Measurements from ENCODE around the gene DDX41. TPM values are rescaled to one million over a fixed set of nuclear protein-coding genes. Genes with fewer than 3 reads are reported as not detected.

The DDX41 gene
- total RNA-seq, 1 experiment from 2014 or later = 318 TPM

DNA sequence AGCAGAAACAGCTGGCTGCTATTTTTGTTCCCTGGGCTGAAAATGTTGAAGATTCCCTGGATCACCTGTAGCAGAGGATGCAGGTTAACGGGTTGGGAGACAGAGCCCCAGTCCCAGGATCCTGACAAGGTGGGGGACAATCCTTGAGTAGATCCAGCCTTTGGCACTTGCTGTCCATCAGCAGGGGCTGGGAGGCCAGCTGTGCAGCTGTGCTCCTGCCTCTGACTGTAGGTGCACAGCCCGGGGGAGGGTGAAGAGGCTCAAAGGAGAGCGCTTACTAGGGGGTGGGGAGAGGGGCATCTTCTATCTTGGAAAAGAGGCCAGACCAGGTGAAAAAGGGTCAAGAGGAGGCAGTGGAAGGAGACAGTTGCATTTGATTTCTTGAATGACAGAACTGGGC, 3.5 kb upstream of the DDX41 start:
- H3K9me3 ChIP-seq (ENCODE audit: low read length) = no peaks in the 10 kb centered on the region
- H3K9me2 ChIP-seq (replicated peaks; ENCODE audit: low read length) = no peaks in the 10 kb centered on the region
- no peaks in the 10 kb centered on the region for H3F3A ChIP-seq (ENCODE audit: low read length, unreplicated experiment)
- BruUV-seq (replicated peaks) = no TSS peak
- H3K79me2 ChIP-seq (ENCODE audit: low read length) = peaks cover 30% of the 10 kb centered on the region
- no peak overlapping the region for H3K4me2 ChIP-seq (ENCODE audit: low read length)
- peaks cover 21% of the 10 kb centered on the region for H3K36me3 ChIP-seq (ENCODE audit: low read depth, low read length)
- H3K9ac ChIP-seq (ENCODE audit: low read length) = no peak overlapping the region
- DNase-seq = no peak
- TF ChIP-seq EZH2 (IDR thresholded peaks at IDR 0.05; ENCODE audit: low read length, unreplicated experiment) (no peak), EZH2phosphoT487 (IDR thresholded peaks at IDR 0.05; ENCODE audit: borderline replicate concordance, low read length) (no peak)
- no peak overlapping the region for H2AFZ ChIP-seq (ENCODE audit: low read length)
- intact Hi-C loops (cut with micrococcal nuclease) = no loop called here
- H3K4me1 ChIP-seq (ENCODE audit: insufficient read depth, low read length) = peaks cover 18% of the 10 kb centered on the region
- no peak for ATAC-seq
- POLR2A ChIA-PET (ENCODE audit: unreplicated experiment) = no interaction called here
- H3K27ac ChIP-seq (ENCODE audit: low read length) = no peak overlapping the region
- CTCF ChIA-PET = no interaction called here
- no peaks in the 10 kb centered on the region for H3K27me3 ChIP-seq (ENCODE audit: low read length)
- H3K4me3 ChIP-seq (ENCODE audit: low read length) = no peak overlapping the region
- H4K20me1 ChIP-seq (ENCODE audit: low read length) = no peaks in the 10 kb centered on the region

- Histone ChIP-seq H3K4me2 (ENCODE audit: low read length) (peak overlapping the region; percentile 72; the same call in 1 of the 2 replicates), H4K20me1 (ENCODE audit: low read length) (no peaks in the 10 kb centered on the region), H3K9me2 (replicated peaks; ENCODE audit: low read length) (no peaks in the 10 kb centered on the region), H3K4me3 (ENCODE audit: low read length) (peak overlapping the region; percentile 55; the same call in 1 of the 2 replicates), H3K79me2 (ENCODE audit: low read length) (peaks cover 36% of the 10 kb centered on the region), H3K27ac (ENCODE audit: low read length) (no peak overlapping the region), H3K4me1 (ENCODE audit: insufficient read depth, low read length) (peaks cover 22% of the 10 kb centered on the region), H3K9me3 (ENCODE audit: low read length) (no peaks in the 10 kb centered on the region), H3F3A (ENCODE audit: low read length, unreplicated experiment) (no peaks in the 10 kb centered on the region), H3K27me3 (ENCODE audit: low read length) (no peaks in the 10 kb centered on the region), H2AFZ (ENCODE audit: low read length) (no peak overlapping the region), H3K36me3 (ENCODE audit: low read depth, low read length) (peaks cover 27% of the 10 kb centered on the region), H3K9ac (ENCODE audit: low read length) (no peak overlapping the region)
- BruUV-seq (replicated peaks) = no TSS peak
- DNase-seq (no peak), ATAC-seq (no peak)
- POLR2A ChIA-PET (ENCODE audit: unreplicated experiment) = no interaction called here
- intact Hi-C loops (cut with micrococcal nuclease) = loop anchor here (5.0 kb wide), 1 partner anchor 33 kb away; the partner anchor contains the start of gene FAM193B
- TF ChIP-seq, protein P1, sequence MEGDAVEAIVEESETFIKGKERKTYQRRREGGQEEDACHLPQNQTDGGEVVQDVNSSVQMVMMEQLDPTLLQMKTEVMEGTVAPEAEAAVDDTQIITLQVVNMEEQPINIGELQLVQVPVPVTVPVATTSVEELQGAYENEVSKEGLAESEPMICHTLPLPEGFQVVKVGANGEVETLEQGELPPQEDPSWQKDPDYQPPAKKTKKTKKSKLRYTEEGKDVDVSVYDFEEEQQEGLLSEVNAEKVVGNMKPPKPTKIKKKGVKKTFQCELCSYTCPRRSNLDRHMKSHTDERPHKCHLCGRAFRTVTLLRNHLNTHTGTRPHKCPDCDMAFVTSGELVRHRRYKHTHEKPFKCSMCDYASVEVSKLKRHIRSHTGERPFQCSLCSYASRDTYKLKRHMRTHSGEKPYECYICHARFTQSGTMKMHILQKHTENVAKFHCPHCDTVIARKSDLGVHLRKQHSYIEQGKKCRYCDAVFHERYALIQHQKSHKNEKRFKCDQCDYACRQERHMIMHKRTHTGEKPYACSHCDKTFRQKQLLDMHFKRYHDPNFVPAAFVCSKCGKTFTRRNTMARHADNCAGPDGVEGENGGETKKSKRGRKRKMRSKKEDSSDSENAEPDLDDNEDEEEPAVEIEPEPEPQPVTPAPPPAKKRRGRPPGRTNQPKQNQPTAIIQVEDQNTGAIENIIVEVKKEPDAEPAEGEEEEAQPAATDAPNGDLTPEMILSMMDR (conservative IDR thresholded peaks at IDR 0.05; ENCODE audit: low read depth, low read length) = no peak
- TF ChIP-seq EZH2 (IDR thresholded peaks at IDR 0.05; ENCODE audit: low read length, unreplicated experiment) (no peak), EZH2phosphoT487 (IDR thresholded peaks at IDR 0.05; ENCODE audit: borderline replicate concordance, low read length) (no peak)
- CTCF ChIA-PET = no interaction called here
These were observed 2.9 kb upstream of the DDX41 start for GRCh38 chr5:177519463-177520235.

GRCh38 chr5:177515580-177515979, 1.2 kb downstream of the DDX41 start:
- CTCF ChIA-PET = no interaction called here
- peak overlapping the region; percentile 98 for H3K4me3 ChIP-seq (ENCODE audit: low read length)
- no TSS peak for BruUV-seq (replicated peaks)

More at GRCh38 chr5:177515580-177515979, 1.2 kb downstream of the DDX41 start:
- Histone ChIP-seq H4K20me1 (ENCODE audit: low read length) (no peaks in the 10 kb centered on the region), H3F3A (ENCODE audit: low read length, unreplicated experiment) (no peaks in the 10 kb centered on the region), H3K27ac (ENCODE audit: low read length) (no peak overlapping the region), H3K36me3 (ENCODE audit: low read depth, low read length) (peaks cover 29% of the 10 kb centered on the region), H3K4me2 (ENCODE audit: low read length) (peak overlapping the region; percentile 93), H2AFZ (ENCODE audit: low read length) (no peak overlapping the region), H3K9ac (ENCODE audit: low read length) (peak overlapping the region; percentile 92; the same call in 1 of the 2 replicates), H3K9me2 (replicated peaks; ENCODE audit: low read length) (no peaks in the 10 kb centered on the region), H3K27me3 (ENCODE audit: low read length) (no peaks in the 10 kb centered on the region), H3K9me3 (ENCODE audit: low read length) (no peaks in the 10 kb centered on the region), H3K79me2 (ENCODE audit: low read length) (peaks cover 45% of the 10 kb centered on the region), H3K4me1 (ENCODE audit: insufficient read depth, low read length) (peaks cover 22% of the 10 kb centered on the region)
- no peak for ATAC-seq
- no peak for TF ChIP-seq EZH2phosphoT487 (IDR thresholded peaks at IDR 0.05; ENCODE audit: borderline replicate concordance, low read length)
- no peak for TF ChIP-seq EZH2 (IDR thresholded peaks at IDR 0.05; ENCODE audit: low read length, unreplicated experiment)
- TF ChIP-seq, protein P1 (conservative IDR thresholded peaks at IDR 0.05; ENCODE audit: low read depth, low read length) = no peak
- no peak for DNase-seq
- intact Hi-C loops (cut with micrococcal nuclease) = loop anchor here (5.0 kb wide), 1 partner anchor 37 kb away; the partner anchor contains the start of gene FAM193B
- POLR2A ChIA-PET (ENCODE audit: unreplicated experiment) = interaction anchor here (1.2 kb wide), 1 partner anchor 31 kb away, joined by 3 read pairs; no protein-coding TSS in a partner anchor
